Astrocyte (in vitro differentiated cells and primary cell): Measurements from ENCODE around the gene KDM1B.

ENCODE experiments used
- CTCF ChIP-seq: IDR thresholded peaks from 2 replicates; pipeline ENCODE4 v1.5.1; 2011; ENCODE audit warnings: low read depth, mild to moderate bottlenecking, inconsistent platforms, low read length, moderate library complexity; ENCODE audit not compliant: insufficient read depth
- EZH2 ChIP-seq: IDR thresholded peaks from 2 replicates; pipeline ENCODE4 v1.6.1; 2012; ENCODE audit warnings: mild to moderate bottlenecking, low read length, inconsistent platforms; ENCODE audit not compliant: insufficient read depth

- no peak for TF ChIP-seq CTCF
- TF ChIP-seq EZH2, result no peak
Measured at GRCh38 chr6:18141805-18142590, 13.2 kb upstream of the KDM1B start.
